ENCODE measurements around the gene ADAMTS2. TPM values are rescaled to one million over a fixed set of nuclear protein-coding genes. Genes with fewer than 3 reads are reported as not detected.

The ADAMTS2 gene
- total RNA-seq, 8 experiments from 2014 or later: 0.14 to 1.4 (median 0.49) TPM

GRCh38 chr5:179183481-179183880 is 161.8 kb downstream of the ADAMTS2 start:
- peaks cover 0 to 16% of the 10 kb centered on the region in 2 donors for H3K4me1 ChIP-seq (replicated peaks in 1 of 2)
- ATAC-seq (replicated peaks in 6 of 8): no peak
- no peak overlapping the region for H3K27ac ChIP-seq
- no peak overlapping the region for H3K4me3 ChIP-seq
- in situ Hi-C loops (cut with MboI; ENCODE audit: low pct_unique_long_range_greater_than_20kb in 2 of 9, low sequenced_read_pairs in 9 of 9, unreplicated experiment in 9 of 9): no loop called here

DNA sequence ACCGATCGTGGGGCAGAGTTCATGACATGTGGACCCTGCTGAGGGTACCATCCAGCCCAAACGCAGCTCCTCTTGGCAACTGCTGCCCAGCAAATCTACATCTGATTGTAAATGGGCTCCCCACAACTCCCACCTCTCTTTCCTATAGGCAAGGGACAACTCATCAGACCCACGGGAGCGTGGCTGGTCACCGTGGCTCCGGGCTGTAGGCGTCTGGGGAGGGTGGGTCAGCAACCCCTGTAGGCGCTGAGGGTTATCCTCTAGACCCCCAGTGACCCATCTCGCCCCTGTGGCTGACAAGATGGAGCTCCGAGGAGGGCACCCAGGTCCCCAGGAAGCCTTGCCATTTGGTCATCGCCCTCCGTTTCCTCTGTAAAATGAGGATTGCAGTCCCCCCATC is 162.7 kb downstream of the ADAMTS2 start:
- in situ Hi-C loops (cut with MboI; ENCODE audit: low pct_unique_long_range_greater_than_20kb in 2 of 9, low sequenced_read_pairs in 9 of 9, unreplicated experiment in 9 of 9): no loop called here
- no peak overlapping the region for H3K4me3 ChIP-seq
- 90 to 100% methylated on average over 1 to 6 of the region's 13 CpGs; no CpG with 5 or more reads in 8 of the 10 experiments for WGBS, 10 experiments
- no peak for ATAC-seq (replicated peaks in 6 of 8)
- H3K4me1 ChIP-seq (replicated peaks in 1 of 2): peaks cover 0 to 13% of the 10 kb centered on the region in 2 donors
- H3K27ac ChIP-seq: no peak overlapping the region

DNA sequence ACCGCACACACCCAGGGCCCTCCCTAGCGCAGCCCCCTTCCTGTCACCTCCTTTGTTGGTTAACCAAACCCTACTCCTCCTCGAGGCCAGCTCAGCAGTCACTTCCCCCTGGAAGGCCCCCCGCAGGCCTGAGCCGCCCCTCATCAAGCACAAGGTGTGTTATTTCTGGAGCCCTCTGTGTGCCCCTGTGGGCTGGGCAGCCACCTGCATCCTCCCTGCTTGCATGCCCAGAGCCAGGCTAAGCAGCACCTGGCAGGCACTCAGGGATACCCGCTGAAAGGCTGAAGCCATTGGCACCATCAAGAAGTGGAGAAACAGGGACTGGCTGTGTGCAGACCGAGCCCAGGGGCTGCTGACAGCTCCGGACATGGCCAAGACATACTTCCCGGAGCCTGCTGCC is 163.3 kb downstream of the ADAMTS2 start:
- 82 to 84% (median 83%) methylated on average over 2 to 3 of the region's 9 CpGs; no CpG with 5 or more reads in 7 of the 10 experiments for WGBS, 10 experiments
- Histone ChIP-seq H3K4me1 (replicated peaks in 1 of 2) (peaks cover 0 to 13% of the 10 kb centered on the region in 2 donors), H3K4me3 (no peak overlapping the region), H3K27ac (no peak overlapping the region)
- in situ Hi-C loops (cut with MboI; ENCODE audit: low pct_unique_long_range_greater_than_20kb in 2 of 9, low sequenced_read_pairs in 9 of 9, unreplicated experiment in 9 of 9): no loop called here
- ATAC-seq (replicated peaks in 6 of 8): no peak

GRCh38 chr5:179180921-179181645 is 164.2 kb downstream of the ADAMTS2 start:
- H3K4me1 ChIP-seq (replicated peaks in 1 of 2): peaks cover 0 to 8% of the 10 kb centered on the region in 2 donors
- in situ Hi-C loops (cut with MboI; ENCODE audit: low pct_unique_long_range_greater_than_20kb in 2 of 9, low sequenced_read_pairs in 9 of 9, unreplicated experiment in 9 of 9): no loop called here
- H3K27ac ChIP-seq: no peak overlapping the region
- ATAC-seq (replicated peaks in 6 of 8): no peak
- H3K4me3 ChIP-seq: no peak overlapping the region
- WGBS, 10 experiments: 63 to 100% (median 87%) methylated on average over 1 to 12 of the region's 16 CpGs; no CpG with 5 or more reads in 2 of the 10 experiments

GRCh38 chr5:179180061-179180610 is 165.1 kb downstream of the ADAMTS2 start:
- no peak for ATAC-seq (replicated peaks in 6 of 8)
- no peaks in the 10 kb centered on the region for H3K4me1 ChIP-seq (replicated peaks in 1 of 2)
- no peak overlapping the region for H3K4me3 ChIP-seq
- in situ Hi-C loops (cut with MboI; ENCODE audit: low pct_unique_long_range_greater_than_20kb in 2 of 9, low sequenced_read_pairs in 9 of 9, unreplicated experiment in 9 of 9): no loop called here
- no peak overlapping the region for H3K27ac ChIP-seq
- WGBS, 10 experiments: 80 to 100% (median 88%) methylated on average over 1 to 6 of the region's 16 CpGs; no CpG with 5 or more reads in 4 of the 10 experiments

DNA sequence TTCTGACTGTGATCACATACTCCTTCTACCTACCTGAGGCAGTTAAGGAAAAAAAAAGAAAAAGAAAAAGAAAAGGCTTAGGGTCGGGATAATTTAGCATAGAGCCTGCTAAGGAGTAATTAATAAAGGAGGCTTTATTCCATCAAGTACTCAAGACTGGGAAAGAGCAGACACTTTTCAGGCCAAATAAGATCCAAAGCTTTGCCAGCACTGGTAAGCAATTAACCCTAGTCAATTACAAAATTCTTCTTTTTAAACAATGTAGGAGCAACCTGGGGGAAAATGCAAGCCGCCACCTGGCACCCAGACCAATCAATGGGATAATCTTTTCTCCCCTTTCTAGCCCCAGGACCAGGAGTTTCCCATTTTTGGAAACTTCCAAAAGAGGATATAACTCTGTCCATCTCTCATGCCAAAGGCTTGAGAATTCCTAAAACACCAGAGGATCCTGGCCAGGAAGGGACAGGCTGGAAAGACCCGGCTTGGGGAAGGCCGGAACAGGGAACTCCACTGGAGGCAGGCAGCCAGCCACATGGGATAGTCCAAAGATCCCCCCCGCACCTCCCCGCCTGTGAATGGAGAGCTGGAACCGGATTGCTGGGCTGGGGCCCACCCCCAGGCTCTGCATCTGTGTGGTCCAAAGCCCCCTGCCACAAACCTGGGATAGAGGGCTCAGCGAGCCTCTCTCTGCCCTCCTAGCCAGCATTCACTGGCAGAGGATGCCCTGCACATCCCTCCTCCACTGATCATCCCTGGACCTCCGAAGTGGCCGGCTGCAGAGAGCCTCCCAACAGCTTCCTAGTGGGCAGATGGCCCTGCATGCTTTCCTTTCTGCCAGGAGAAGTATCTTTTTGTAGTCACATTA is 167.3 kb downstream of the ADAMTS2 start:
- no peak overlapping the region for H3K27ac ChIP-seq
- H3K4me3 ChIP-seq: no peak overlapping the region
- WGBS, 10 experiments: 33 to 100% (median 83%) methylated on average over 1 to 5 of the region's 10 CpGs; no CpG with 5 or more reads in 1 of the 10 experiments
- H3K4me1 ChIP-seq (replicated peaks in 1 of 2): no peaks in the 10 kb centered on the region
- in situ Hi-C loops (cut with MboI; ENCODE audit: low pct_unique_long_range_greater_than_20kb in 2 of 9, low sequenced_read_pairs in 9 of 9, unreplicated experiment in 9 of 9): no loop called here
- no peak for ATAC-seq (replicated peaks in 6 of 8)

- in situ Hi-C loops (cut with MboI; ENCODE audit: low pct_unique_long_range_greater_than_20kb in 2 of 9, low sequenced_read_pairs in 9 of 9, unreplicated experiment in 9 of 9): no loop called here
- ATAC-seq (replicated peaks in 6 of 8): no peak
- Histone ChIP-seq H3K4me1 (replicated peaks in 1 of 2) (no peaks in the 10 kb centered on the region), H3K27ac (no peak overlapping the region), H3K4me3 (no peak overlapping the region)
- WGBS, 10 experiments: 17 to 90% (median 63%) methylated on average over 1 to 5 of the region's 13 CpGs; no CpG with 5 or more reads in 6 of the 10 experiments
Observed at GRCh38 chr5:179176571-179177230, 168.6 kb downstream of the ADAMTS2 start.

DNA sequence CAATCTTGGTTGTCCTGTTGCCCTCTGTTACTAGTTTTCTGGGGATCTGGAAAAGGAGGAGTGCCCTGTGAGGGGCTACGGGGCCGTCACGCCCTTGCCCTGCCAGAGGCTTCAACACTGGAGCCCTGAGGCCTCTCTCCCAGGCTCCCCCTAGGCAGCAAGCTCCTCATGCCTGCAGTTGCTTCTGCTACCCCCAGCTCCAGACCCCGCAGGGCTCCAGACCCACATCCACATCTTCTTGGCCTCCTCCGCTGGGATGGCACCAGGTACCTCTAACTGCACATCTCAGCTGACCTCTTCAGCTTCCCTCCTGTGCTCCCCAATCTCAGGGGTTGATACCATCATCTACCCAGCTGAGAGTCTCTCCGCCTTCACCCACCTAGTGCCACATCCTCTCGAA is 169.1 kb downstream of the ADAMTS2 start:
- H3K4me3 ChIP-seq: no peak overlapping the region
- no peak for ATAC-seq (replicated peaks in 6 of 8)
- in situ Hi-C loops (cut with MboI; ENCODE audit: low pct_unique_long_range_greater_than_20kb in 2 of 9, low sequenced_read_pairs in 9 of 9, unreplicated experiment in 9 of 9): no loop called here
- no peak overlapping the region for H3K27ac ChIP-seq
- 0 to 100% (median 70%) methylated on average over 1 to 4 of the region's 7 CpGs; no CpG with 5 or more reads in 4 of the 10 experiments for whole genome bisulfite sequencing, 10 experiments
- no peaks in the 10 kb centered on the region for H3K4me1 ChIP-seq (replicated peaks in 1 of 2)

DNA sequence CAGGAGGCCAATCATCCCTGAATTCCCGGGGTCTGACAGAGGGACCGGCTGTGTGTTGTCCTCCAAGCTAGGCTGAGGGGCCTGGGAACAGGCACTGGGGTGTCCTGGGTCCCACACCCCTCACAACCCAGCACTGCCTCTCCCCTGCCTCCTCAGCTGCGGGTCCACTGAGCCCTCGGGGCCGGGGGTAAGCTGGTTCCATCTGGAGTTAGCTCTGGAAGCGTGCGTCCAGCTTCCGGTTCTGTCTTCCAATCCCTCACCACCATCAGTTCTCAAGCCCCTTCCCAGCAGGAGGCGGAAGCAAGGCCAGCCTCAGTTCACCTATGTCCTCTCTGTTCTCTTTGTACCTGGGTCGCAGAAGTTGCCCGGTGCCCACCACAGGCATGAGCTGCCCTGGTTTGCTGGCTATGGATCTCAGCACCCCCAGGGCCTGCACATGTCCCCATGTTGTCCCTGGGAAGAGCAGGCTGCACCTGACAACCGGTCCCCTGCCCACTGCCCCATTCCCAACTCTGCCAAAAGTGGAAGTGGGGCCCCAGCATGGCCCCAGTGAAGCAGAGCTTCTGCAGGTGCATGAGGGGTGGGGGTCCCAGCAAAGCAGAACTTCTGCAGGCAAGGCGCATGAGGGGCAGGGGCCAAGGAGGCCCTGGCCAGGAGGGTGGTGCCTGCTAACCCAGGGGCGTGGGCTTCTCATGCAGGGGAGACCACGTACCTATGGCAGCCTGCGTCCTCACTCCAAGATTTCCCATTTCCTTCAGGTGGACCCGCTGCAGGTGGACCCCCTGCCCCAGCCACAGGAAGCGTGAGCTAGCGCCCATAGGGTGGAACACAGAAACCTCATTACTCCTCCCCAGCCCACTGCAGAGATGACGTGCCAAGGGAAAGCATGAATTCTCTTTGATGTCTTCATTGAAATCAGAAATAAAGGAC is 173.2 kb downstream of the ADAMTS2 start:
- no peak for ATAC-seq (replicated peaks in 6 of 8)
- Histone ChIP-seq H3K4me3 (no peak overlapping the region), H3K4me1 (replicated peaks in 1 of 2) (no peaks in the 10 kb centered on the region), H3K27ac (no peak overlapping the region)
- 79 to 100% (median 85%) methylated on average over 1 to 10 of the region's 20 CpGs; no CpG with 5 or more reads in 3 of the 10 experiments for WGBS, 10 experiments
- in situ Hi-C loops (cut with MboI; ENCODE audit: low pct_unique_long_range_greater_than_20kb in 2 of 9, low sequenced_read_pairs in 9 of 9, unreplicated experiment in 9 of 9): loop anchor here in 6 of 9 experiments (25.0 kb wide), 1 partner anchor 315 kb away; no protein-coding TSS in a partner anchor

GRCh38 chr5:179171251-179171815 is 173.9 kb downstream of the ADAMTS2 start:
- Histone ChIP-seq H3K4me3 (no peak overlapping the region), H3K4me1 (replicated peaks in 1 of 2) (no peaks in the 10 kb centered on the region), H3K27ac (no peak overlapping the region)
- in situ Hi-C loops (cut with MboI; ENCODE audit: low pct_unique_long_range_greater_than_20kb in 2 of 9, low sequenced_read_pairs in 9 of 9, unreplicated experiment in 9 of 9): loop anchor here in 6 of 9 experiments (25.0 kb wide), 1 partner anchor 316 kb away; no protein-coding TSS in a partner anchor
- ATAC-seq (replicated peaks in 6 of 8): no peak
- 60 to 100% (median 83%) methylated on average over 1 to 9 of the region's 12 CpGs; no CpG with 5 or more reads in 4 of the 10 experiments for WGBS, 10 experiments

DNA sequence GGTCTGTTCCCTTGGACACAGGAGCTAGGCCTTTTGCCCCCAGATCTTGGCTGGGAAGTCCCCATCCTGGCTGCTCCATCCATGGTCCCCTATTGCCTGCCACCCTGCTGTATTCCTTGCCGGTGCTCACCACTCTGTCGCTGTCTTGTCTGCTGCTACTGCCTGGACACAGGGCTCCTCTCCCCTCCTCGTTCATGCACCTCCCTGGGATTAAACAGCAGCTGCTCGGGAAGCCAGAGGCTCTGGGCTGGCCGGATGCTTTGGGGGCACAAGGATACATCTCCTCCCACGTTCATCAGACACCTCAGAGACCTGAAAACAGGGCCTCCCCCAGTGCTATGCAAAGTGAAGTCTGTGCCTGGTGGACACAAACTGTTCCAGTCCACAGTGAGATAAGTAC is 174.7 kb downstream of the ADAMTS2 start:
- whole genome bisulfite sequencing, 10 experiments: 47 to 92% (median 60%) methylated on average over 1 to 3 of the region's 6 CpGs; no CpG with 5 or more reads in 5 of the 10 experiments
- Histone ChIP-seq H3K27ac (no peak overlapping the region), H3K4me1 (replicated peaks in 1 of 2) (no peaks in the 10 kb centered on the region), H3K4me3 (no peak overlapping the region)
- ATAC-seq (replicated peaks in 6 of 8): no peak
- in situ Hi-C loops (cut with MboI; ENCODE audit: low pct_unique_long_range_greater_than_20kb in 2 of 9, low sequenced_read_pairs in 9 of 9, unreplicated experiment in 9 of 9): loop anchor here in 6 of 9 experiments (25.0 kb wide), 1 partner anchor 317 kb away; no protein-coding TSS in a partner anchor

Measured in motor neuron (in vitro differentiated cells).